ENCODE measurements around the gene SMOC2.
"Not testable (repeated sequence)": the region's sequence is repeated elsewhere in the genome, so short reads cannot be mapped to it uniquely, and the experiment has no call there.

Gene SMOC2

DNA sequence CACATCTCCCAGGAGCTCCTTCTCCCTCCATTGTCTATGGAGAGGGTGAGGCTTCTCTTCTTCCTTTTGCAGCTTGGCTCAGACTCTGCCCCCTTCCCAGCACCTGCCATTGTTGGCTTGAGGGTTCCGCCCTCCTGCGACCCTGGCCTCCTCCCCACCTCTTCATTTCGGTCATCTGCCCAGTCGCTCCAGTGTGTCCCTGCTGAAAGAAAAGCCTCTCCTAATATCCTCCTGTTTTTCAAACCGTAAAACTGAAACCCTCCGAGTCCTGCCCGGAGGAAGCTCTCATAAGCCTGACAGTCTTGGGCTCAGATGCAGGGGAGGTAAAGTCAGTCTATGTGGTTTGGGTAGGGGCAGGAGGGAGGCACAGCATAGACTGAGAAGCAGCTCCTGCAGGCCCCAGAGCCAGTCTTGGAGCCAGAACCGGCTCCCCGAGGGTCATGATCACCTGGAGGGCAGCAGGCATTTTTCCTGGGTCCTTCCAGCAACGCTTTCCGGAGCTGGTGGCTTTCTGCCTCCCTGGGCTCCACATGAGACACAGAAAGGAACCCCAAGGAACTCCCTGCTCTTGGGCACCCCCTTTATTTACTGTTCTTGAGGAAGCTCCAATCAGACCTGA is 235.1 kb downstream of the SMOC2 start:
- TF ChIP-seq EZH2phosphoT487 (IDR thresholded peaks at IDR 0.05; ENCODE audit: low read depth) = no peak
- TF ChIP-seq CTCF (IDR thresholded peaks at IDR 0.05; ENCODE audit: low read depth, low read length) = no peak
- Histone ChIP-seq H3K79me2 (ENCODE audit: low read length) (no peaks in the 10 kb centered on the region), H3K27ac (ENCODE audit: low read length) (no peak overlapping the region)

DNA sequence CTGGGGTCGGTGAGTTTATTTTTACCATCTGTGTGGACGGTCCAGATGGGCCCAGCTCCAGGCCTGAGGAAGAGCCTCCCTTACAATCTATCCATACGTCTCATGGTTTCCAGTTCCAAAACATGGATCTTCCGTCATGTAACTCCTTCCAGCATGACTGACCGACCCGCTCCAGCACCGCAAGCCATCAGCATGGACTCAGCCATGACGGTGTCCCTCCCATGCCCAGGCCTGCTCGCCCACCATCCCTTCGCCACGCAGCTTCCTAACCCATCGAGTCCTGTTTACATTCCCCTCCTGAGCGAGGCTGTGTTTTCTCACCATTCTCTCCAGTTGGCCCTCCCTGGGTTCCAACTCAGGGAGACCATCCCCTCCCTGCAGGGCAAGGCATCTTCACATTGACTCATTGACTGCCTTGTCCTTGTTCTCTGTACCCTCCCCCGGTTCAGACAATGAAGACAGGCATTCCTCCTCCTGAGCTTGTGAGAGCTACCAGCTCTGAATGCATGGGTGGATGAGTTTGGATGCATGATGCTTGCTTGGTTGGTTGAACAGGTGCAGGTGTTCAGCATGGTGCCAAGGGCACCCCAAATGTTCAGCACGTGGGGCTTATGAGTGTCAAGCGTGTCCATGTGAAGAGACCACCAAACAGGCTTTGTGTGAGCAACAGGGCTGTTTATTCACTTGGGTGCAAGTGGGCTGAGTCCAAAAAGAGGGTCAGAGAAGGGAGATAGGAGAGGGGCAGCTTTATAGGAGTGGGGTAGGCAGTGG is 235.8 kb downstream of the SMOC2 start:
- H2AFZ ChIP-seq (ENCODE audit: low read depth, low read length) = no peak overlapping the region
- H3K79me2 ChIP-seq (ENCODE audit: low read length) = no peaks in the 10 kb centered on the region
- no peaks in the 10 kb centered on the region for H3K27me3 ChIP-seq (ENCODE audit: low read depth, low read length)
- TF ChIP-seq CTCF (IDR thresholded peaks at IDR 0.05; ENCODE audit: low read depth, low read length) = no peak
- no peak for TF ChIP-seq EZH2phosphoT487 (IDR thresholded peaks at IDR 0.05; ENCODE audit: low read depth)
- no peak overlapping the region for H3K4me3 ChIP-seq (ENCODE audit: low read length)
- no peaks in the 10 kb centered on the region for H4K20me1 ChIP-seq (ENCODE audit: insufficient read depth, low read length)
- H3K4me2 ChIP-seq (ENCODE audit: low read length) = no peak overlapping the region
- no peaks in the 10 kb centered on the region for H3K9me3 ChIP-seq (ENCODE audit: insufficient read depth, low read length)
- H3K4me1 ChIP-seq (ENCODE audit: low read length) = no peaks in the 10 kb centered on the region
- H3K27ac ChIP-seq (ENCODE audit: low read length) = no peak overlapping the region
- no peaks in the 10 kb centered on the region for H3K36me3 ChIP-seq (replicated peaks; ENCODE audit: low read depth, low read length)
- H3K9ac ChIP-seq (ENCODE audit: low read length) = no peak overlapping the region

More for the DNA sequence above, 235.1 kb downstream of the SMOC2 start:
- H3K9ac ChIP-seq (ENCODE audit: low read length) = no peak overlapping the region
- H3K4me2 ChIP-seq (ENCODE audit: low read length) = no peak overlapping the region
- H3K4me3 ChIP-seq (ENCODE audit: low read length) = no peak overlapping the region
- H3K27me3 ChIP-seq (ENCODE audit: low read depth, low read length) = no peaks in the 10 kb centered on the region
- no peak overlapping the region for H2AFZ ChIP-seq (ENCODE audit: low read depth, low read length)
- H4K20me1 ChIP-seq (ENCODE audit: insufficient read depth, low read length) = no peaks in the 10 kb centered on the region
- H3K4me1 ChIP-seq (ENCODE audit: low read length) = no peaks in the 10 kb centered on the region
- no peaks in the 10 kb centered on the region for H3K36me3 ChIP-seq (replicated peaks; ENCODE audit: low read depth, low read length)
- no peaks in the 10 kb centered on the region for H3K9me3 ChIP-seq (ENCODE audit: insufficient read depth, low read length)

DNA sequence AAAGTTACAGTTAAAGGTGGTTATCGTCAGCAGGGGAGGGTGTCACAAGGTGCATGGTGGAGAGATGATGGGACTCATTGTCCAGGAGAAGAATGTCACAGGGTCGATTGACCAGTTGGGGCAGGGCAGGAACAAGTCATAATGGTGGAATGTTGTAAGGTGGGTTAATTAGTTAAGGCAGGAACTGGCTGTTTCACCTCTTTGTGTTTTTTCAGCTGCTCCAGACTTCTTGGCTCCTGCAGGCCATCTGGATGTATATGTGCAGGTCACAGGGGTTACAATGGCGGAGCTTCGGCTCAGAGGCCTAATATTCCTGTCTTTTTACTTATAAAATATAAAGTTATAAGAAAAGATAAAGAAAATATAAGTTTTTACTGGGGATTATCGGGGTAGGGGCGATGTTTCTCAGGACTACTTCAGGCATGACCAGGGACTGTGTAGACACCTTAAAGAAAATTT is 236.4 kb downstream of the SMOC2 start:
- not testable (repeated sequence) for H4K20me1 ChIP-seq (ENCODE audit: insufficient read depth, low read length); H2AFZ ChIP-seq (ENCODE audit: low read depth, low read length); H3K4me2 ChIP-seq (ENCODE audit: low read length); H3K36me3 ChIP-seq (replicated peaks; ENCODE audit: low read depth, low read length); H3K9ac ChIP-seq (ENCODE audit: low read length); H3K9me3 ChIP-seq (ENCODE audit: insufficient read depth, low read length); H3K4me1 ChIP-seq (ENCODE audit: low read length); H3K79me2 ChIP-seq (ENCODE audit: low read length); H3K4me3 ChIP-seq (ENCODE audit: low read length); H3K27ac ChIP-seq (ENCODE audit: low read length); H3K27me3 ChIP-seq (ENCODE audit: low read depth, low read length)

GRCh38 chr6:168678077-168678476 is 237.1 kb downstream of the SMOC2 start:
- H3K27me3 ChIP-seq (ENCODE audit: low read depth, low read length) = no peaks in the 10 kb centered on the region
- no peaks in the 10 kb centered on the region for H3K79me2 ChIP-seq (ENCODE audit: low read length)
- no peak overlapping the region for H3K9ac ChIP-seq (ENCODE audit: low read length)
- no peaks in the 10 kb centered on the region for H3K4me1 ChIP-seq (ENCODE audit: low read length)
- H2AFZ ChIP-seq (ENCODE audit: low read depth, low read length) = no peak overlapping the region
- no peaks in the 10 kb centered on the region for H4K20me1 ChIP-seq (ENCODE audit: insufficient read depth, low read length)
- no peak overlapping the region for H3K4me3 ChIP-seq (ENCODE audit: low read length)
- no peaks in the 10 kb centered on the region for H3K9me3 ChIP-seq (ENCODE audit: insufficient read depth, low read length)
- no peak for TF ChIP-seq CTCF (IDR thresholded peaks at IDR 0.05; ENCODE audit: low read depth, low read length)
- TF ChIP-seq EZH2phosphoT487 (IDR thresholded peaks at IDR 0.05; ENCODE audit: low read depth) = no peak
- H3K36me3 ChIP-seq (replicated peaks; ENCODE audit: low read depth, low read length) = no peaks in the 10 kb centered on the region
- H3K4me2 ChIP-seq (ENCODE audit: low read length) = no peak overlapping the region
- no peak overlapping the region for H3K27ac ChIP-seq (ENCODE audit: low read length)

Data from OCI-LY3 (cell line).